Iris pigment epithelial cell (primary cell): ENCODE measurements around the gene AP2A2.

Source experiments
- DNase-seq: peaks from one replicate; pipeline ENCODE4 v3.0.0-alpha.2; 2011; ENCODE audit warnings: low read depth

Gene AP2A2

DNA sequence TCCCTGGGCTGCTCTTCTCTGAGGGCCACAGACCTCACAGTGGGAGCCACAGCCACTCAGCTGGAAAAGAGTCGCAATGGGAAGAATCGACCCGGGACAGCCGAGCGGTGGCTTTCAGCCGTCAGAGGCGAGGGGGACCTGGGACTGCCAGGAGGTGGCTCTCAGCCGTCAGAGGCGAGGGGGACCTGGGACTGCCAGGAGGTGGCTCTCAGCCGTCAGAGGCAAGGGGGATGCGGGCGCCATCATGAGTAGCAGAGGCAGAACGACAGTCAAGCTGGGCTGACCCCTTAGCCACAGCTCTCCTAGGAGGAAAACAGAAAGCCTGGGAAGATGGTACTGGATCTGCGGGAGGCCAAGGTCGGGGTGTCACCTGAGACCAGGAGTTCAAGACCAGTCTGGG is 134.1 kb downstream of the AP2A2 start:
- DNase-seq, result no peak

DNA sequence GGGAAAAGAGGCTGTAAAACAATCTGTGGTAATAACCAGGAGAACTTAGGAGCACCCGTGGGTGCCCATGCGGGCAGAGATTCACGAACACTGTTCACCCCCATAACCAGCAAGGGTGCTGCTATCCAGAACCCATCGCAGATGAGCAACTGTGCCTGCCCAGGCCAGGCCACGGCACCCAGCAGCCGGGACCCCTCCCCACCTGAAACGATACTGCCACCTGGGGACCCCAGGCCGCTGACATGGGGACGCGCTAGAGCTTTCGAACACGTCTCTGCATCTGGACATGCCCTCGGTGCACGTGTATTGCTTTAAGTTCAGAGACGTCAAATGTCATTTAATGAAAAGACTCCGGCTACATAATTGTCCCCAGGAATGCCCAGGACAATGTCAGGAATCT is 134.7 kb downstream of the AP2A2 start:
- DNase-seq, result no peak

DNA sequence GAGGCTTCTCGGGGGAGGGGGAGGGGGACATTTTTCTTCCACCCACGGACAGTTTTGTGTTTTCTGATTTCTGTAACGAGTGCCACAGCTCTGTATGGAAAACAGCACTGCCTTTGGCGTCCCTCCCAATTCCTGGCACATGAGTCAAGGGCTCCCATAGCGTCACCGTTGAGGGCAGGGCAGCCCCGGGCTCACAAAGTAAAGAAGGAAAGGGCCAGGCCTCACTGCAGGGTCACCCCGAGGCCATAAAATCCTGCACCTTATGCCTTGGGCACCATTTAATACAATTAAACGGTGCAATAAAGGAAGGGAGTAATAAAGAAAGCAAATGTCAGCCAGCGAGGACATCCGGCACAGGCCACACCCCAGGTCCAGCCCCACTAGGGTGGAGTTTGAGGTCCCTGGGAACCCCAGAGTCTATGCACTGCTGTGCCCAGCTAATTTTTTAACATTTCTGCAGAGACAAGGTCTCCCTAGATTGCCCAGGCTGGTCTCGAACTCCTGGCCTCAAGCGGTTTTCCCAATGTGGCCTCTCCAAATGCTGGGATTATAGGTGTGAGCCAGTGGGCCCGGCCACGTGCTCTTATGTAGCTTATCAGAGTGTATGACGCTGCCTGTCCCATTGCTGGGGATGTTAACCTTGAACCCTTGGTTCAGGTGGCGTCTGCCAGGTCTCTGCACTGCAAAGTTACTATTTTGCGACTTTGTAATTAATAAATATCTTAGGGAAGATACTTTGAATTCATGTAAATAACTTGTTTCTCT is 135.4 kb downstream of the AP2A2 start:
- DNase-seq, result peak; percentile 47
